Subcutaneous abdominal adipose tissue (tissue), 5 donors: ENCODE measurements around the gene NEDD4L.
"Not testable (repeated sequence)": the region's sequence is repeated elsewhere in the genome, so short reads cannot be mapped to it uniquely, and the experiment has no call there.

ENCODE experiments used
- H3K27ac ChIP-seq: one replicate; pipeline ENCODE4 v1.7.0; 2013; ENCODE audit warnings: low read depth, mild to moderate bottlenecking, inconsistent platforms, low read length, moderate library complexity
- H3K27me3 ChIP-seq, 5 donors: one replicate each; pipeline ENCODE4 v1.7.0; 2013; ENCODE audit warnings: low read length in 5 of 5, inconsistent platforms in 1 of 5; ENCODE audit not compliant: control insufficient read depth in 5 of 5, insufficient read depth in 4 of 5
- H3K36me3 ChIP-seq, 5 donors: one replicate each; pipeline ENCODE4 v1.7.0; 2013; ENCODE audit warnings: low read length in 5 of 5; ENCODE audit not compliant: control insufficient read depth in 5 of 5, insufficient read depth in 5 of 5
- H3K4me1 ChIP-seq, 5 donors: one replicate each; pipeline ENCODE4 v1.7.0; 2013; ENCODE audit warnings: low read length in 5 of 5, mild to moderate bottlenecking in 3 of 5, moderate library complexity in 1 of 5; ENCODE audit not compliant: control insufficient read depth in 5 of 5, insufficient read depth in 5 of 5
- H3K4me3 ChIP-seq, 5 donors: one replicate each; pipeline ENCODE4 v1.7.0; 2013; ENCODE audit warnings: low read length in 5 of 5, low read depth in 1 of 5
- H3K9ac ChIP-seq, 5 donors: one replicate each; pipeline ENCODE4 v1.7.0; 2013; ENCODE audit warnings: low read length in 5 of 5, mild to moderate bottlenecking in 4 of 5, moderate library complexity in 3 of 5
- H3K9me3 ChIP-seq, 5 donors: one replicate each; pipeline ENCODE4 v1.7.0; 2013; ENCODE audit warnings: low read length in 5 of 5; ENCODE audit not compliant: control insufficient read depth in 5 of 5
- donor health status: healthy.
- donor health status: healthy.
- donor health status: healthy.
- donor health status: healthy.
- donor health status: healthy.

The NEDD4L gene

GRCh38 chr18:58270396-58270795, 226.4 kb downstream of the NEDD4L start:
- H3K9ac ChIP-seq = no peak overlapping the region
- no peak overlapping the region for H3K27ac ChIP-seq
- peaks cover 0 to 11% (median 4%) of the 10 kb centered on the region in 5 donors for H3K4me1 ChIP-seq
- H3K36me3 ChIP-seq = no peaks in the 10 kb centered on the region
- H3K9me3 ChIP-seq = no peaks in the 10 kb centered on the region
- H3K27me3 ChIP-seq = no peaks in the 10 kb centered on the region
- no peak overlapping the region for H3K4me3 ChIP-seq

- Histone ChIP-seq H3K4me3 (no peak overlapping the region), H3K9me3 (no peaks in the 10 kb centered on the region), H3K4me1 (peaks cover 0 to 13% (median 4%) of the 10 kb centered on the region in 5 donors), H3K27ac (no peak overlapping the region), H3K27me3 (no peaks in the 10 kb centered on the region), H3K9ac (no peak overlapping the region), H3K36me3 (no peaks in the 10 kb centered on the region)
Measured at GRCh38 chr18:58271770-58272169, 227.7 kb downstream of the NEDD4L start.

- Histone ChIP-seq H3K4me3 (no peak overlapping the region), H3K9me3 (no peaks in the 10 kb centered on the region), H3K27ac (no peak overlapping the region), H3K4me1 (peaks cover 0 to 15% (median 4%) of the 10 kb centered on the region in 5 donors), H3K27me3 (no peaks in the 10 kb centered on the region), H3K36me3 (no peaks in the 10 kb centered on the region), H3K9ac (no peak overlapping the region)
Measured at GRCh38 chr18:58272209-58272608, 228.2 kb downstream of the NEDD4L start.

GRCh38 chr18:58272779-58273435, 228.9 kb downstream of the NEDD4L start:
- Histone ChIP-seq H3K27me3 (no peaks in the 10 kb centered on the region), H3K27ac (no peak overlapping the region), H3K4me1 (peaks cover 0 to 15% (median 4%) of the 10 kb centered on the region in 5 donors), H3K9me3 (no peaks in the 10 kb centered on the region), H3K4me3 (no peak overlapping the region), H3K9ac (no peak overlapping the region), H3K36me3 (no peaks in the 10 kb centered on the region)

- no peaks in the 10 kb centered on the region for H3K36me3 ChIP-seq
- H3K27ac ChIP-seq = no peak overlapping the region
- peaks cover 0 to 11% (median 3%) of the 10 kb centered on the region in 5 donors for H3K4me1 ChIP-seq
- H3K27me3 ChIP-seq = no peaks in the 10 kb centered on the region
- no peak overlapping the region for H3K4me3 ChIP-seq
- H3K9ac ChIP-seq = no peak overlapping the region
- H3K9me3 ChIP-seq = no peaks in the 10 kb centered on the region
Measured at GRCh38 chr18:58275176-58275575, 231.2 kb downstream of the NEDD4L start.

- Histone ChIP-seq H3K36me3 (no peaks in the 10 kb centered on the region), H3K27ac (no peak overlapping the region), H3K4me3 (no peak overlapping the region), H3K9me3 (no peaks in the 10 kb centered on the region), H3K27me3 (no peaks in the 10 kb centered on the region), H3K9ac (no peak overlapping the region), H3K4me1 (peaks cover 0 to 12% (median 4%) of the 10 kb centered on the region in 5 donors)
Measured at GRCh38 chr18:58276789-58277739, 233.0 kb downstream of the NEDD4L start.

GRCh38 chr18:58279504-58280175, 235.6 kb downstream of the NEDD4L start:
- Histone ChIP-seq H3K9ac (no peak overlapping the region), H3K27ac (no peak overlapping the region), H3K36me3 (no peaks in the 10 kb centered on the region), H3K4me3 (no peak overlapping the region), H3K4me1 (peaks cover 0 to 12% (median 4%) of the 10 kb centered on the region in 5 donors), H3K9me3 (no peaks in the 10 kb centered on the region), H3K27me3 (no peaks in the 10 kb centered on the region)

- Histone ChIP-seq H3K27me3 (no peaks in the 10 kb centered on the region), H3K4me1 (peaks cover 0 to 12% (median 4%) of the 10 kb centered on the region in 5 donors), H3K4me3 (no peak overlapping the region), H3K27ac (no peak overlapping the region), H3K36me3 (no peaks in the 10 kb centered on the region), H3K9me3 (no peaks in the 10 kb centered on the region), H3K9ac (no peak overlapping the region)
Measured at GRCh38 chr18:58280191-58280590, 236.2 kb downstream of the NEDD4L start.

- H3K27ac ChIP-seq, H3K9me3 ChIP-seq, H3K9ac ChIP-seq, H3K36me3 ChIP-seq, H3K4me3 ChIP-seq, H3K27me3 ChIP-seq: not testable (repeated sequence)
- H3K4me1 ChIP-seq = peaks cover 0 to 15% (median 8%) of the 10 kb centered on the region in 5 donors
Measured at GRCh38 chr18:58282872-58283271, 238.8 kb downstream of the NEDD4L start.
